ENCODE results near the gene PLCH1.

- TF ChIP-seq CTCF (IDR thresholded peaks at IDR 0.05): no peak
- no peak for TF ChIP-seq POLR2A (IDR thresholded peaks at IDR 0.05)
Measured at GRCh38 chr3:155744010-155744625, 753 bp downstream of the PLCH1 start.
